GM21447 (cell line): ENCODE measurements around the gene MON1B.

Source experiments
- ATAC-seq: cut with Tn5 transposase; IDR thresholded peaks from one replicate; pipeline ENCODE4 v1.9.1; 2021; ENCODE audit not compliant: unreplicated experiment

Gene MON1B

DNA sequence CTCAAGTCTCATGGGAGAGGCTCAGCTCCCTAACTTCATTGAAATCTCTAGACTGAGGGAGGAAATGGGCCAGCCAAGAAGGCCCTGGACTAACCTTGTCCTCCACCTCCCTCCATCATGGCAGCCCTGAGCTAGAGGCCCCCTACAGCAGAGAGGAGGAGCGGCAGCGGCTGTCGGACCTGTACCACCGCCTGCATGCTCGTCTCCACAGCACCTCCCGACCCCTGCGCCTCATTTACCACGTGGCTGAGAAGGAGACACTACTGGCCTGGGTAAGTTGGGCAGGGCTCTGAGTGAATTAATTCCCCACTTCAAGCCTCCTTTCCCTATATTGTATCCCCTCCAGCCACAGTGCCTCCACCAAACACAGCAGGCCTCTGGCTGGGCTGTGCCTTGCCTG lies 4.4 kb downstream of the MON1B start:
- ATAC-seq, result no peak

DNA sequence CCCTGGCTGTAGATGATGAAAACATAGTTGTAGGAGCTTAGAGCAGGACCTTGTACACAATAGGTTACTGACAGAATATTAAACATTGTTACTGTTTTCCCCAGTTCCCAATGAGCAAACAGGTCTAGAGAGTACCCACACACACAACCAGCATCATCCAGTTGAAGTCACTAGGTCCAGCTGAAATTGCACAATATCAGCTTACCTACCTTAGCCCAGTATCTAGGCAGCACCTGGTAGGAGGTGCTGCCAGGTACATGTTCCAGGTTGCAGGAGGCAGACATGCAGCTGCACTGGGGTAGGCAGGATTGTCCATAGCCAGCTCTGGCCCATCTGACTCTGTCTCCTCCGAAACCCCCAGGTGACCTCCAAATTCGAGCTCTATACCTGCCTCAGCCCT lies 6.8 kb downstream of the MON1B start:
- ATAC-seq, result no peak

DNA sequence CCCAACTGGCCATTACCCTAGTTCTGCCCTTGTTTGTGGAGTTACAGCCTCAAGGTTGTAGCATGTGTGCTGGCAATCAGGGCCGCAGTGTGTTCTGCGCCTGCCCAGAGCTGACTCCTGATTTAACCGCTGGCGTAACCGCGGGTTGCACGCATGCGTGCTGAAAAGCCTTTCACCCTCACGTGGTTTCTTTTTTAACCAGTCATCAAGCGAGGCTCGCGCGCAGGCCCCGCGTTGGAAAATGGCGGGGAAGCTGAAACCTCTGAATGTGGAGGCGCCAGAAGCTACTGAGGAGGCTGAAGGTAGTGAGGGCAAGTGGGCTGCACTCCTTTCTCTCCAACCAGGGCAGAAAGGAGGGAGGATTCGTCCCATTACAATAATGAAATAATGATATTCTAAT lies 8.2 kb downstream of the MON1B start, which contains the start of gene SYCE1L:
SYCE1L (plus strand) TSS at position 198 of the 400 bp plus-strand sequence; CDS start at position 242, 44 bp downstream.
- no peak for ATAC-seq

DNA sequence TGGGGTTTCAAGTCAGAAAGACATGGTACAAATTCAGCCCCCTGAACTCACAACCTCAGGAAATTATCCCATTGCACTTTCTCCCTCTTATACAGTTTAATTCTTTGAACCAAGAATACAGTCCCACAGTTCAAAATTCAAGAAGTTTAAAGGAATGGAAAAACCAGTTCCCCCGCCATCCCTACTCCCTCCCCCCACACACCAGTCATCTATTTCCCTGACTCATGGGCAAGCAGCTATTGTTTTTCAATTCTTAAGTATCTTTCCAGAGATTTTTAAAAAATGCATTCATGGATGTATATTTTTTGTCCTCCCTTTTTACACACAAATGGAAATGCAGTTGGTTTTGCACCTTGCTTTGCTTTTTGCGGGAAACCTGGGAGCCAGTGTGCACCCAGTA lies 15.5 kb downstream of the MON1B start:
- no peak for ATAC-seq

DNA sequence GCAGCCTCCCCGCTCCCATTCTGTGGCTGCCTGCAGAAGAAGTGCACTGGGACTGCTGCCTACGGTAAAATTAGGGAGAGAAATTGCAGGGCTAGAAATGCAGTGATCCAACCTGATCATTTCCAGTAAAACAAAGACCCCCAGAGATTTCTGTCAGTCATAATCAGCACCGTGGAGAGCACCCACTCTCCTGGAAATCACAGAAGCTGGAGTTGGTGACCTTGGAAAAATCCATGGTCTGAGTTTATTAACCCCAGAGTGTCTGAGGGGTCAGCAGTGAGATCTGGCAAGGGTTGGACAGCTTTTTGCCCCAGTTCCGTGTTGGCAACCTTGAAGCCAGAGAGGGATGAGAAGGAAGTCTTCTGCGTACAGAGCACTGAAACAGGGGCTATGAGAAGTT lies 16.0 kb downstream of the MON1B start:
- ATAC-seq, result no peak

DNA sequence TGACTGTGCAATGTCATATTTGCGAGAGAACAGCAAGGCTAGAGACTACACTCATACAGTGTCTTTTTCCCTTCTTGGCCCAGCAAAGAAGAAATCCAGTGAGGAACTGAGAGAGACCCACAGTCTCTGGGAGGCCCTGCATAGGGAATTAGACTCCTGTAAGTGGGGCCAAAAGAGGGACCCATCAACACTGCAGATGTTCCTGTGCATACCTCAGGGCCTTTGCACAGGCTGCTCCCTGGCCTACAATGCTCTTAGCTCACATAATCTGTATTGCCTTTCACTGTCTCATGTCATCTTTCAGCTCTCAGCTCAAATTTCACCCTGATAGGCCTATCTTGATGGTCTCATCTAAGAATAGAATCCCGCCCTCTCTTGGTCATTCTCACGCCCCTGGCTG lies 17.4 kb downstream of the MON1B start:
- no peak for ATAC-seq

DNA sequence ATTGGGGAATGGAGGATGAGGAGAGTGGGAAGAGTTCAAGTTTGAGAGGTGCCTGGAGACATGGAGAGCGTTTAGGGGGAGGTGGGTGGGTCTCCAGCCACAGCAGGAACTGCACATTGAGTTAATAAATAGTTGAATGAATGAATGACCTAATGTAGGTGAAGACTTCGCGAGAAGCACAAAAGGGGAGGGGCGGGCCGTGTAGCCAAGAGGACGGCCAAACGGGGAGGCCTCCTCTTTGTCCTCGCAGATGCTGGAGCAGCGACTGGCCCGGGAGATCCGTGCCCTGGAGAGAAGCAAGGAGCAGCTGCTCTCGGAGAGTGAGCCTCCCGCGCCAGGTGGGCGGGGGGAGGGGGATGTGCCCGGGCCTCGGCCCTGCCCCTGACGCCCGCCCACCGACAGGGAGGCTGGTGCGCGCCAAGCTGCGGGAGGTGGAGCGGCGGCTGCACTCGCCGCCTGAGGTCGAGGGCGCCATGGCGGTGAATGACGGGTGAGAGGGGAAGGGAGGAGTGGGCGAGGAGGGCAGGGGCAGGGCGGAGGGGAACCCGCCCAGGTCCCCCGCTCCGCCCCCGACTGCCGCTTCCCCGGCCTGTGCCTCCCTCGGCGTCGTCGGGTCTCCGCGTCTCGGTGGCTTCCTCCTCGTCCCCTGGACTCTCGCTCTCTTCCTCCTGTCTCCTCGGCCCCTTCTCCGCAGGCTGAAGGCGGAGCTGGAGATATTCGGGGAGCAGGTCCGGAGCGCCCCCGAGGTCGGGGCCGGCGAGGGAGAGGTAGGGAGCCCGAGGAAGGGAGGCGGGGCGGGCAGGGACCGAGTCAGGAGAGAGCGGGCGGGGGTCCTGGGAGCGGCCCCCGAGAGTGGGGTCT lies 21.1 kb downstream of the MON1B start:
- ATAC-seq, result peak; percentile 59

DNA sequence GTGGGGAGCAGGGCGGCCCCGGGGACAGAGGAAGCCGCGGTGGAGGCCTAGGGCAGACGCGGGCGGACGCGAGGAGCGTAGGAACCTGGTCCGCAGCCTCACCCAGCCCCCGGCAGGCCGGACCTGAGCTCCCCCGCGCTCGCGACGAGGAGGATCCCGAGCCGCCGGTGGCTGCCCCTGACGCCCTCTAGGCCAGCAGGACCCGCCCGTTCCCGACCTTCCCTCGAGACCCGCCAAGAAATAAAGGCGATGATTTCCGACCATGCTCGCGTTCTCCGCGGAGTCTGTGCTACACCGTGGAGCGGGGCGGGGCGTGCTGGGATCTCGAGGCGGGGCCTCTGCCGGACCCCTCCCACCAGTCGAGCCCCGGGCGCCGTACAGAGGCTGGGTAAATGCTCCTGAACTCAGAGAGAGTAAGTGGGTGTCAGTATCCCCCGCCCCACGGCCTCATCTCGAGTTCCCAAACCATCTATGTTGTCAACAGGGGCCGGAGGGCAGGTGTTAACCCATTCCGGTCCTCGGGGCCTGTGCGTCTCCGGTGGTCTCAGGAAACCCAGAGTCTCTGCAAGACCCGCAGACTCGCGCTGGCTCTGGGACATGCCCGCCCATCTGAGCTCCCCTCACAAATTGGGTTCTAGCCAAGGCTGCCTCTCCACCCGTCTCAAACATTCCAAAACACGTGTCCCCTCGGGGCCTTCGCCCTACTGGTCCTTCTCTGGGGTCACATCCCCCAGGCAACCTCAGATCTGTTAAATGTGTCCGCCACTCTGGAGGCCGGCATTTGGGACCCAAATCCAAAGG lies 22.0 kb downstream of the MON1B start:
- peak; percentile 78 for ATAC-seq

DNA sequence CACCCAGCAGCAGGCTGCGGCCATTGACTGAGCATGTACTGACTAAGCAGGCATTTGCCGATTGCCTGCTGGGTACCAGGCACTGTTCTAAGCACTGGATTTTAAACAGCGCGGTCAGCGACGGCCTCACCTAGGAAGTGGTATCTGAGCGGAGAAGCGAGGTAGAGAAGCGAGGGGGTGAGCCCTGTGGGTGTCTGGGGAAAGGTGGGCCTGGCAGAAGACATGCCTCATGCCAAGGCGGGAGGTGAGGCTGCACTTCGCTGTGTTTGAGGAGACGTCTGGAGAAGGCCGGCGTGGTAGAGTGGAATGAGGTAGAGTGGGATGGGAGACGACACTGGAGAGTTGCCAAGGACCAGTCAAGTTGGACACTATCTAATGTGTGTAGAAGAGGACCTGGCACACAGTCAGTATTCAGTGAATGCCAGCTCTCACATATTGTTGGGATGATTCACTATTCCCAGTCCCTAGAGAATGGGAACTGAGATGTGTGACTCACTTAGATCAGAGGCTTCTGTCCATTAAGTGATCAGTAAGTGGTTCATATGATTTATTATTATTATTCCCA lies 22.6 kb downstream of the MON1B start:
- ATAC-seq, result no peak

DNA sequence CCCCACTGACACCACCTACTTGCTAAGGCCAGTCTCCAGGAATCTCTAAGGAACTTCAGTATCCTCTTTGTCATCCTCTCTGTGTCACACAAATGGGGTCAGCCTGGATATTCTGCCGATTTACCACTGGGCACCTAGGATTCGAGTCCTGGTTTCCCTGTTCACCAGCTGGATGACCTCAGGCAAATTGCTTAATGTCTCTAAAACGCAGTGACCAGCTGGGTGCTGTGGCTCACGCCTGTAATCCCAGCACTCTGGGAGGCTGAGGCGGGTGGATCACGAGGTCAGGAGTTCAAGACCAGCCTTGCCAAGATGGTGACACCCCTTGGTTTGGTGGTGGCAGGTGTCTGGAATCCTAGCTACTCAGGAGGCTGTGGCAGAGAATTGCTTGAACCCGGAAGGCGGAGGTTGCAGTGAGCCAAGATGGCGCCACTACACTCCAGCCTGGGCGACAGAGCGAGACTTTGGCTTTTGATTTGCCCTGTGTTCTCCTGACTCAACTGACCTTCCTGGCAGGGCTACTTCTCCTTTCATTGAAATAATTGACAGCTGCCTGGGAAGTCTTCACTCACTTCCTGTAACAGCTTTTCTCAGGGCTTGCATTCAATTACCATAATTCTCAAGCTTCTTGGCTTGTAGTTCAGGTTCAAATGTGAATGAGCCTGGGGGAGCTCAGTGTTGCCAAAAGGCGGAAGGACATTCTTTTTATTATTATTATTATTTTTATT lies 23.6 kb downstream of the MON1B start:
- no peak for ATAC-seq

DNA sequence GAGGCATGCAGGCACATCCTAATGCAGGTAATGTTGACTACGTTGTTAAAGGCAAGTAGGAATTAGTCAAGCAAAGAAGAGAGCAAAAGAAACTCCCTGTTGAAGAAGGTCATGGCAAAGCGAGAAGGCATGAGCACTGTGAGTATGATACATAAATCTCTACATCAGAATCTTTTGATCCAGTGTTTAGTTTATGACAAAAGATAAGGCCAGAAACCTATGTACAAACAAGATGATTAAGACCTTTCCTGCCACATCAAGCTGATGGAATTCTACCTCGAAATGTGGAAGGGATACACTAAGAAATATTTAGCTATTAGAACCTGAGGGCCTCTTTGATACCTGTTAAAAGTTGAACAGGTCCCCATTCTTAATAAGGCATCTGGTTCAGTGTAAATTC lies 28.4 kb downstream of the MON1B start:
- no peak for ATAC-seq

DNA sequence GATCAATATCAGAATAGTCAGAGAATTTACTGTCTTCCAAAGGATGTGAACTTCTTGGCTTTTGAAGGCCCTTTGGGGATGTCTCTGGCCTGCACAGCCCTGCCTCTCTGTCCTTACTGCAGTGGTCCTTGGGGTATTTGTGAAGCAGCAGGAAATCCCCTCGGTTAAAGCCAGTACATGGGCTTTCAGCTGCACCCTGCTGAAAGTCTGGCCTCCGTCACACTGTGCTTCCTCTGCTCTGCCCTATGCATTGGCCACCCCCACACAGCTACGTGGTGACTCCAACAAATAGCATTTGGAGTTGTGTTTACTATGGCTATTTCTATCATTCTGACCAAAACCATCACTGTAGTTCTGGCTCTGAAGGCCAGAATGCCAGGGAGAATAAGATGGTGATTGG lies 29.4 kb downstream of the MON1B start:
- ATAC-seq, result peak; percentile 68

DNA sequence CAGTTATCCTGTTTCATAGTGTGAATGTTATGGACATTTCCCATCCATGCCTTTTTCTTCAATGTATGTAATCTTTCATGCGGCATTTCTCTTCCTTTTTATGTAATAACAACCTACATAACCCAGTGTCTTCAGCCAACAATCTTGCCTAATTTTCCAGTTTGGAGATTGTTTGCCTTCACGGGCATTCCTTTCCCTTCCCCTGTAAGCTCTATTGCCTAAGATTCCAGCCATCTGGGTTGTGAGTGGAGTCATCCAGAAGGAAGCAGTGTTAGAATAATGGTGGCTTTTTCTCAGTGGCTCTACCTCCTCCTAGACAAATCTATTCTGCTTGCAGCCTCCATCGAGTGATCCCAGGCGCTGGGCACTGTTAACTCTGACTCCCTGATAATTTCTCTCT lies 30.5 kb downstream of the MON1B start:
- ATAC-seq, result no peak

DNA sequence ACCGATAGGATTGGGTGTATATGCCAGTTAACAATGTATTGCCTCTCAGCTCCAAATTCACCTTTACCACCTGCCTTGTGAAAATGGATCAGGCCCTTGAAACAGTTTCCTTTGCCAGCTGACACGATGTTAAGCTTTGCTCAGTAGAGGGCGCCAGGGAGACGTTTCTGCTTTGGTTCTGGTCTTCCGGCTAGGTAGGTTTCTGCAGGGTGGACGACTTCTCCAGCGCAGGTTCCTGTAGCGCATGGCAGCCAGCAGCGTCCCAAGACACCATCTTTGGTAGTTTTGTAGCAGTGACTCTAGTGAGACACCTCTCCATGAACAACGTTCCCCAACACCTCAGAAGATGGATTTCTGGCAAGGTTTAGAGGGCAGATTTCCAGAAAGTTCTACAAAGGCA lies 32.2 kb downstream of the MON1B start:
- no peak for ATAC-seq

DNA sequence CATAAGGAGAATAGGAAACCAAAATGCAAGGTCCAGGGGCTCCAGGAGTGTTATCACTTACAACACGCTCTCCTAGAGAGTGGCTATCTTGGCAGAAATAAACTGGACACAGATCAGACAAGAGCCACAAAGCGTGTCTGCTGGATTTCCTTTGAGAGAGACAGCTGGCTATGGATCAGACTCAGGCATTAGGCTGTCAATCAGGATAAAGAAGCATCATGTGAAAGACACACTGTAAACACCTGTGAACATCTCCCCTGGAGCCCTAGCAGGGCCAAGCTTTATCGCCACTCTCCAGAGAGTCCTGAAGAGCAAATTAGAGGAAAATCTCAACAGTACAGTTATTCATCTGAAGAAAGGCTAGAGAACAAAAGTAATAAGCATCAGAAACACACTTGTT lies 34.2 kb downstream of the MON1B start:
- ATAC-seq, result no peak

DNA sequence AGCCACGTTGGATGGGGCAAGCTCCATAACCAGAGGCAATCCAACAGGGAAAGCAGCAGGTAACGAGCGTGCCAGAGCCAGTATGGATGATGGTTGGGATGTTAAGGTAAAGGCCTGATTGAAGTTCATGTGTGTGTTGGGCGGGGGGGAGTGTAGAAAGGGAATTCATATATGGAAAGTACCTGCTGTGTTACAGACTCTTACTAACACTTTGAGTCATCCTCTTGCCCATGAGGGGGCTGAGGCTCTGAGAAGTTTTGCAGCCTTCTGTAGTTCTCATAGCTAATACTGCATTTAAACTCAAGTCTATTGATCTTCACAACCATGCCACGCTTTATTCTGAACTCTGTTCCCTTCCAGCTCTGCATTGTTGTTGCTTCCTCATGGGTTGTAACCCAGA lies 36.8 kb downstream of the MON1B start:
- no peak for ATAC-seq

DNA sequence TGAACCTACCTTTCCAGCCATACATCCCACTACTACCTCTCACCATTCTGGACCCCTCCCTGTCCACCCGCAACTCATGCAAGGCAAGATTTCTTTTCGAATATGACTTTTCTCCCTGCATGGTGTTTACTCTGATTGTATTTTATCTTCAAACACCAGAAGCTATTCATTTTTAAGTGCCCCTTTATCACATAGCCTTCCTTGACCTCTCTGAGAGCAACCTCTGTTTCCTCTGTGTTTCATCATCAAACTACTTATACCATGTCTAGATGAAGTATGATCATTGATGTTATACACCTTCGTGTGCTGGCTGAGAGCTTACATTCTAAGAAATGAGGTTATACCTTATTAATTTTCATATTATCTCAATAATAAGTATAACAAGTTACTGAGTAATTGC lies 40.1 kb downstream of the MON1B start:
- ATAC-seq, result no peak

DNA sequence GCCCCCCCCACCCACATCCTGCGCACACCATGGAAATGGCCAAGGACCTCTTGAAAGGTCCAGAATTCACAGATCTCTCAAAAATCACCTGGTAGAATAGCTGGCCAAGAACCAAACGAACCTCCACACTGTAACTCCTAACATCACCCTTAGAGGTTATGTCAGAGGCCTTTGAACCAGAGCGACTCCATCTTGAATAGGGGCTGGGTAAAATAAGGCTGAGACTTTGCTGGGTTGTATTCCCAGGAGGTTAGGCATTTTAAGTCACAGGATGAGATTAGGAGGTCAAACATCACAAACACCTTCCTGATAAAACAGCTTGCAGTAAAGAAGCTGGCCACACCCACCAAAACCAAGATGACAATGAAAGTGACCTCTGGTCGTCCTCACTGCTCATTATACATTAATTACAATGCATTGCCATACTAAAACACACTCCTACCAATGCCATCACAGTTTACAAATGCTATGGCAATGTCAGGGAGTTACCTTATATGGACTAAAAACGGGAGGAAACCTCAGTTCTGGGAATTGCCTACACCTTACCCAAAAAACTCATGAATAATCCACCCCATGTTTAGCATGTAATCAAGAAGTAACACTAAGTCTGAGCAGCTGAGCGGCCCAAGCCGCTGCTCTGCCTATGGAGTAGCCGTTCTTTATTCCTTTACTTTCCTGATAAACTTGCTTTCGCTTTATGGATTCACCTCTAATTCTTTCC lies 43.0 kb downstream of the MON1B start:
- ATAC-seq, result no peak

DNA sequence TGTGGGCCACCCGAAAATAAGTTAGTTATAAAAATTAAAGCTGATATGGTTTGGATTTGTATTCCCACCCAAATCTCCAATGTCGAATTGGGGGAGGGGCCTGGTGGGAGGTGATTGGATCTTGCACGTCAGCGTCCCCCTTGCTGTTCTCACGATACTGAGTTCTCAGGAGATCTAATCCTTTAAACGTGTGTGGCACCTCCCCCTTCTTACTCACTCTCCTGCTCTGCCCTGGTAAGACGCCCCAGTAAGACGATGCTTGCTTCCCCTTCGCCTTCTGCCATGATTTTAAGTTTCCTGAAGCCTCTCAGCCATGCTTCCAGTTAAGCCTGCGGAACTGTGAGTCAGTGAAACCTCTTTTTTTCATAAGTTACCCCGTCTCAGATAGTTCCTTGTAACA lies 43.6 kb downstream of the MON1B start:
- ATAC-seq, result no peak

DNA sequence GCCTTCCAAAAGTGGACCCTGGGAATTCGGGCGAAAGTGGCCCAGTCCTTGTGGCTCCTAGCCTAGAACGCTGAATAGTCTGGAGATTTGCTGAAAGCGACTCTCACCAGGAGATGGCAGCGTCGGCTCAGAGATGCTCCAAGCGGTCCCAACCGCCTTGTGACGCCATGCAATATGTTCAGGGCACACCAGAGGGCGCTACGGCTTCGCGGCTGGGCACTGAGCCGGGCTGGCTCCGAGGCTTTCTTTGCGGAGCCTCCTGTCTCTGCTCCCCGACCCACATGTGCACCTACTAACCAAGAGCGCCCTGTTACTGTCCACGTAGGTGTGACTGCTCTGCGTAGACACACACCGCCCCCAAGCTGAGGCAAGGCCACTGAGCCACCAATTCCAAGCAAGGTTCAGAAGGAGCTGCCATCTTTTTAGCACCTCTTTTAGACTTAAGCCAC lies 45.1 kb downstream of the MON1B start:
- ATAC-seq, result peak; percentile 98
